Glomerular visceral epithelial cell (primary cell): ENCODE results near the gene MAGEL2.
"Not testable (repeated sequence)": the region's sequence is repeated elsewhere in the genome, so short reads cannot be mapped to it uniquely, and the experiment has no call there.

Experiments used
- DNase-seq: peaks from one replicate; pipeline ENCODE4 v3.0.0-alpha.2; 2016; ENCODE audit errors: extremely low spot score

The MAGEL2 gene

GRCh38 chr15:23606226-23606625 lies 41.4 kb downstream of the MAGEL2 start:
- DNase-seq: no peak

DNA sequence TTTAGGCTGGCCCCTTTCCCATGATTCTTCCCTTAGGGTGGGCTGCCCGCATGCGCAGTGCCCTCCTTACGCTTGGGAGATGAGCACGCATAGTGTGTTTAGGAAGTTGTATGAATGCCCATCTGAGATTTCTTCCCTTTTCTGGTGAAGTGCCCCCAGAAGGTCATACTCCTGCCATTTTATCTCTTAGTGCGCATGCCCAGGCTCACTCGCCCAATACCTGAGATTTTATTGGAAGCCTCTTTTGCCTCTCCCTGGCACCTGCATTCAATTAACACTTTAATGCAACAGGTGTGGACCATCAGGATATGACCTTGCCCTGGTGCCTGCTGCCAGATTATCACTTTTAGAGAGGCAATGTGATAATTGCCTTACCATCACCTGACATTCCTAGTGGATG lies 45.5 kb downstream of the MAGEL2 start:
- no peak for DNase-seq

GRCh38 chr15:23599053-23599452 lies 48.6 kb downstream of the MAGEL2 start:
- DNase-seq: no peak

DNA sequence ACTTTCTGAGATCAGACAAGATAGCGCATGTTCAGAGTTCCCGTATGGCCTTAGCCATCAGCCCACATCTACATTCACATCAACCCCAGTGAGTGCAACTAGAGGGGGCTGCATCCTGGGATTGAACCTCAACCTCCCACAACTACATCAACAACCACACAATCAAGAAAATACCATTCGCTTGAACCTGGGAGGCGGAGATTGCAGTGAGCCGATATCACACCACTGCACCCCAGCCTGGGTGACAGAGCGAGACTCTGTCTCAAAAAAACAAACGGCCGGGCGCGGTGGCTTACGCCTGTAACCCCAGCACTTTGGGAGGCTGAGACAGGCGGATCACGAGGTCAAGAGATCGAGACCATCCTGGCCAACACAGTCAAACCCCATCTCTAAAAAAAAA lies 50.4 kb downstream of the MAGEL2 start:
- DNase-seq: not testable (repeated sequence)

DNA sequence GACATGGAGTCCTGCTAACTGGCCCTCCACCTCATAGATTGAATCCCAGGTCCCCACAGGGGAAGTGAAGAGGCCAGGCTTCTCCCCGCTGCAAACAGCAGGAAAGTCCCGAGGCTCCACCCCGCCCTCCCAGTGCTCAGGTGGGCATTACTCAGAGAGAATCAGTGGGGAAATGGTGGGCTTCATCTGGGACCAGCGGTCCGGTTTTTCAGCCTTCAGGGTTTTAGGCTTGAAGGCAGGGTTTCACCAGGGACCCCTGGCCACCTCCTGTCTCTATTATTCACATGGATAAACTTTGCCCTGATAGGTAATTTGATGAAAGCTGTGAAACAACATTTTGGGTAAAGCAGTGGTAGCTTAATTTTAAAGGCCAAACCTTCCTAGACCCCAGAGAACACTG lies 50.9 kb downstream of the MAGEL2 start:
- DNase-seq: no peak

- no peak for DNase-seq
These were observed 52.3 kb downstream of the MAGEL2 start for GRCh38 chr15:23595368-23595767.

DNA sequence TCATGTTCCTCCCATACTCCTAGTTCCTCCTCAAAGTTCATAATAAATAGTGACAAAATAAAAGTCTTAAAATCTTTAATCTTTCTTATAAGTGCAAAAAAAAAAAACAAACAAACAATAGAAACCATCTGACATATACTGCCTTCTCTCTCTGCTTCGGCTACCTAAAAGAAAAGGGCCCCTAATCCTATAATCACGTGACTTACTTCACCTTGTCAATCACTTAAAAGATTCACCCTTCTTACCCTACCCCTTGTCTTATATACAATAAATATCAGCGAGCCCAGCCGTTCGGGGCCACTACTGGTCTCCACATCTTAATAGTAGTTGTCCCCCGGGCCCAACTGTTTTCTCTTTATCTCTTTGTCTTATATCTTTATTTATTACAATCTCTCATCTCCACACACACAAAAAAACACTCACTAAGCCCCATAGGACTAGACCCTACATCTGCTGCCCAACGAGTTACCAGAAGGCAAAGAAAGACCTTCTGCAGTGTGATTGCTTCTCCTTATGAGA lies 53.4 kb downstream of the MAGEL2 start:
- DNase-seq: no peak
